ENCODE data around the gene HSPA1A.

DNA sequence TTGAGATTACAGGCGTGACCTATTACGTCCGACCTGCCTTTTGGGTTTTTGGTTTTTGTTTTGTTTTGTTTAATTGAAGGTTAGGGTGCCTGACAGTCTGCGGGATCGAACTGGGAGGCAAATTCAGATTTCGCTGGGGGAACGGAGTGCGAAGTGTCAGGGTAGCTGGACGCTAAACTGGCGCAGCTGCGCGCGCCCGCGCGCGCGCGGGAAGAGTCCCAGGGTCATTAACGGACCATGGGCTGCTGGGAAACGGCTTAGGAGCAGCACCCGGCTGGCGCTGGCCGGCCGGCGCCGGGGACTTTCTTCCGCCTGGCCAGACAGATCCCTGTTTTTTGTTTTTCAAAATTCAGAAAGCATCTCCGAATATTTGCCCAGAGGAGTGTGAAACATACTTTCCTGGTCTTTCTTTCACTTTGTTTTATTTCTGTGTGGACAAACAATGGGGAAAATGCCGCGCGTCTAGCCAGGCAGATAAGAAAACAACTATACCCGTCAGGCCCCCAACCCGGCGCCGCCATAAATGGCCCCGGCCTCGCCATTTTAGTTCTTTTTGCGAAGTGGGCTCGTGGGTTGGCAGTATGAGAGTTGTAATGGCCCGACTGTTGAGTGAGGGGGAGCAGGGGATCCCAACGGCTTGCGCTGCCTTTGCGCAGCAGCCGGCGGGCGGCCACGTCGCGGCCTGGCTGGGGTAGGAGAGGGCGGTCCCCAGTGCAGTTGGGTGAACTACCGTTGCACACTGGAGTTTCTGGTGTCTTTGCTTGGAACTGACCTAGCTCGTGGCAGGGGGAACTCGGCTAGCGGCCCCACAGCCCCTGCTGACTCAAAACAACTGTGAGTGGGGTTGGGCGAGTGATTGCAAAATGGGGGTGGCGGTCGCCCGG is 19.3 kb downstream of the HSPA1A start:
- TF ChIP-seq, protein P1, sequence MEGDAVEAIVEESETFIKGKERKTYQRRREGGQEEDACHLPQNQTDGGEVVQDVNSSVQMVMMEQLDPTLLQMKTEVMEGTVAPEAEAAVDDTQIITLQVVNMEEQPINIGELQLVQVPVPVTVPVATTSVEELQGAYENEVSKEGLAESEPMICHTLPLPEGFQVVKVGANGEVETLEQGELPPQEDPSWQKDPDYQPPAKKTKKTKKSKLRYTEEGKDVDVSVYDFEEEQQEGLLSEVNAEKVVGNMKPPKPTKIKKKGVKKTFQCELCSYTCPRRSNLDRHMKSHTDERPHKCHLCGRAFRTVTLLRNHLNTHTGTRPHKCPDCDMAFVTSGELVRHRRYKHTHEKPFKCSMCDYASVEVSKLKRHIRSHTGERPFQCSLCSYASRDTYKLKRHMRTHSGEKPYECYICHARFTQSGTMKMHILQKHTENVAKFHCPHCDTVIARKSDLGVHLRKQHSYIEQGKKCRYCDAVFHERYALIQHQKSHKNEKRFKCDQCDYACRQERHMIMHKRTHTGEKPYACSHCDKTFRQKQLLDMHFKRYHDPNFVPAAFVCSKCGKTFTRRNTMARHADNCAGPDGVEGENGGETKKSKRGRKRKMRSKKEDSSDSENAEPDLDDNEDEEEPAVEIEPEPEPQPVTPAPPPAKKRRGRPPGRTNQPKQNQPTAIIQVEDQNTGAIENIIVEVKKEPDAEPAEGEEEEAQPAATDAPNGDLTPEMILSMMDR (IDR thresholded peaks at IDR 0.05; ENCODE audit: low read depth, low read length, poor library complexity, severe bottlenecking) = no peak
- TF ChIP-seq EZH2phosphoT487 (IDR thresholded peaks at IDR 0.05; ENCODE audit: borderline replicate concordance, low read length) = no peak

Measured in DOHH2 (cell line).